H7 (cell line): Measurements from ENCODE around the gene PTPRZ1. TPM values are rescaled to one million over a fixed set of nuclear protein-coding genes. Genes with fewer than 3 reads are reported as not detected.

ENCODE experiments used
- DNase-seq: peaks from one replicate; pipeline ENCODE4 v3.0.0; 2012
- H3K27me3 ChIP-seq: 2 replicates; pipeline ENCODE4 v1.6.0; 2011; ENCODE audit warnings: mild to moderate bottlenecking, low read length; ENCODE audit not compliant: control insufficient read depth, insufficient read depth
- H3K36me3 ChIP-seq: replicated peaks from 2 replicates; pipeline ENCODE4 v1.5.1; 2011; ENCODE audit warnings: low read length; ENCODE audit not compliant: control insufficient read depth, insufficient read depth
- H3K4me3 ChIP-seq: 2 replicates; pipeline ENCODE4 v1.5.1; 2011; ENCODE audit warnings: low read depth, mild to moderate bottlenecking, control low read depth, low read length, moderate library complexity; ENCODE audit not compliant: insufficient read depth
- total RNA-seq: library from RNA; depleted of rRNA; stranded (reverse); fragments of >200 nt; shearing (Covaris generic); gene quantifications from 2 replicates; pipeline ENCODE4 v1.2.3, GENCODE V29; 2014

PTPRZ1 gene
- total RNA-seq, 1 experiment from 2014 or later = 49.9 TPM

DNA sequence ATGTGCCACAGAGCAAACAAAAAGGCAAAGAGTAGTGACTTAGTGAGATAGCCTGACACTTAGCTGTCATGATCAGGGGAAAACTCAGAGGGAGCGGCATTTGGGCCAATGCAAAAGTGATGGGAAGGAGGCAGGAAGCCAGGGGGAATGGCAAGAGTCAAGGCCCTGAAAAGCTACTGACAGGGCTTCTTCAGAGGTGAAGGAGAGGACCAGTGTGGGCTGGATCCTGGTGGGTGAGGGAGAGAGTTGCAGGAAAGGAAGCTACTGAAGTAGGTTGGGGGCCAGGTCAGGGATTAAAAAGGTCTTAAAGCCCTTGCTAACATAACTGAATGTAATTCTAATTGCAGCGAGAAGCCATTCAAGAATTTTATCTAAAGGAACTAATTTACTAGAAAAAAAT lies 154.1 kb downstream of the PTPRZ1 start:
- H3K4me3 ChIP-seq = no peak overlapping the region
- no peak for DNase-seq

DNA sequence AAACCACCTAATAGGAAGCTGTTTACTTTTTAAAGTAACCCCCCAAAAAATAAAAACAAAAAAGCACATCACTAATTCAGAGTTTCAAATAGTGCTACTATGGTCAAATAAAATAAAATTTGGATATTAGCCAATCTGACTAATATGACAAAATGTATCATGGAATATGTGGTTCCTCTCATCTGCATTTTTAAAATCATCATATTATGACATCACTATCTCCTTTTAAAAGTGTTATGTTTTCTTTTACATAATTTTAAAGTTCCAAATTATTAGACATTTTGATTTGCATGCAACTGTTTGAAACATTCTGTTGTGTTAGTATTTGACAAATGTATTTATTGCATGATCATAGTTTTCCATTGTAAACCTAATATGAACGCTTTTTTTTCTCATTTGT lies 160.7 kb downstream of the PTPRZ1 start:
- Histone ChIP-seq H3K4me3 (no peak overlapping the region), H3K36me3 (peaks cover 3% of the 10 kb centered on the region; the same call in 1 of the 2 replicates), H3K27me3 (no peaks in the 10 kb centered on the region)
- DNase-seq = no peak

More for the DNA sequence above, 154.1 kb downstream of the PTPRZ1 start:
- no peaks in the 10 kb centered on the region; the same call in 1 of the 2 replicates for H3K36me3 ChIP-seq
- H3K27me3 ChIP-seq = no peaks in the 10 kb centered on the region

DNA sequence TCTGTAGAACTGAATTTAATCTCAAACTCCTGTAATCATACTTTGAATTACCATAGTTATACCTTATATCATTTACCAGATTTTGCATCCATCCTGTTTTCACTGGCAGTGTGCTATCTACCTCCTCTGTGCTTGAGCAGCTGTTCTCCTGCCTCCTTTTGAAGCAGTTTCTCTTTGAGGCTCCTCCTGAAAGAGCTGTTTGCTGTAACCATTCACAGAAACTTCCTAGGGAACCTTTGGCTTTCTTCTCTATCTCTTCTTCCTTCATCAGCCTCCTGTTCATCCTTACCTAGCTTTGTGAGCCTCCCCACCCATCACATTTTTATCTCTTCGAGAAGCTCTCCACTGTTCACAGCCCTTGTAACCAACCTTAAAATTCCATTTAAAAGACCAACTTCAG lies 162.9 kb downstream of the PTPRZ1 start:
- Histone ChIP-seq H3K4me3 (no peak overlapping the region), H3K36me3 (peaks cover 10% of the 10 kb centered on the region), H3K27me3 (no peaks in the 10 kb centered on the region)
- DNase-seq = no peak

DNA sequence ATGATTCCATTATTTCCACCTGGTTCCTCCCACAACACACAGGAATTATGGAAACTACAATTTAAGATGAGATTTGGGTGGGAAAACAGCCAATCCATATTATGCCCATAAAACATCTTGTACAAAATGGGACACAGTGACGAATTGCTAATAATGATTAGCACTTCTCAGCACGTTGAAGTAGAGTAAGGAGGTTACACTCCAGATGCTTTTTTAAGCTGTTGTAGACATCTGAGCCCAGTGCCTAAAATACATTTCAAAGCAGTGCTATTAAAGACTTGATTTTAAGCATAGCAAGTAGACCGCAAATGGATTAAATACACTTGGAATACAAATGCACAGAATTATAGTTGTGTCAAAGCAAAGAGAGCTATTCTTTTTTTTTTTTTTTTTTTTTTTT lies 165.2 kb downstream of the PTPRZ1 start:
- peaks cover 17% of the 10 kb centered on the region for H3K36me3 ChIP-seq
- no peaks in the 10 kb centered on the region for H3K27me3 ChIP-seq
- no peak for DNase-seq
- H3K4me3 ChIP-seq = no peak overlapping the region

DNA sequence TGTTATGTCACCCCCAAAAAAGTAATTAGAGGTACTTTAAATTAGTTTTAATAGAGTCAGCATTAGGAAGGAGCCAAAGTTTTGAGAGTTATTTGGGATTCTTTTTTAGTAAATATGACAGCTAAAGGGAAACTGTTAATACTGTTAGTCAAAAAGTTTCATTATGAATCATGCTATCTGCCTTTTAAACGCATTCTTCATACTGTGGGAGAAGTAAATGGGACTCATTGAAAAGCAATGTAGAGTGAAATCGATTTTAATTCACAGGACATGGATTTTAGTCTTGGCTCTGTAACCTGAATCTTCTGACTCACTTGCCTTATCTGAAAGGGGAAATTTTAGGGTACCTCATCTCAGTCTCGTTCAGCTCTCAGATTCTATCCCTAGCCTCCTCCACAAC lies 165.9 kb downstream of the PTPRZ1 start:
- no peak for DNase-seq
- peaks cover 17% of the 10 kb centered on the region for H3K36me3 ChIP-seq

DNA sequence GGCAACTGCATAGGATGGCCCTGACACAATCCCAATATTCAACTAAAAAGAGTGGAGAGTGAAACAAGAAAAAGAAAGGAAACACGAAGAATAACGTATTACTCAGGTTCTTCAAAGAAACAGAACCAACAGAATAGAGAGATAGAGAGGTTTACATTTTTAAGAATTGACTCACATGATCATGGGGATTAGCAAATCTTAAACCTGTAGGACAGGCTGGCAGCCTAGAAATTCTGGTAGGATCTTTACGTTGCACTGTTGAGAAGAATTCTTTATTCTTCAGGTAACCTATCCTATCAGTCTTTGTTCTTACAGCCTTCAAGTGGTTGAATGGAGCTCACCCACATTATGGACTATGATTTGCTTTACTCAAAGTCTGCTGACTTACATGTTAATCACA lies 167.2 kb downstream of the PTPRZ1 start:
- no peaks in the 10 kb centered on the region for H3K27me3 ChIP-seq
- H3K4me3 ChIP-seq = no peak overlapping the region
- peaks cover 23% of the 10 kb centered on the region for H3K36me3 ChIP-seq
- no peak for DNase-seq

More for the DNA sequence above, 165.9 kb downstream of the PTPRZ1 start:
- H3K4me3 ChIP-seq = no peak overlapping the region
- H3K27me3 ChIP-seq = no peaks in the 10 kb centered on the region

DNA sequence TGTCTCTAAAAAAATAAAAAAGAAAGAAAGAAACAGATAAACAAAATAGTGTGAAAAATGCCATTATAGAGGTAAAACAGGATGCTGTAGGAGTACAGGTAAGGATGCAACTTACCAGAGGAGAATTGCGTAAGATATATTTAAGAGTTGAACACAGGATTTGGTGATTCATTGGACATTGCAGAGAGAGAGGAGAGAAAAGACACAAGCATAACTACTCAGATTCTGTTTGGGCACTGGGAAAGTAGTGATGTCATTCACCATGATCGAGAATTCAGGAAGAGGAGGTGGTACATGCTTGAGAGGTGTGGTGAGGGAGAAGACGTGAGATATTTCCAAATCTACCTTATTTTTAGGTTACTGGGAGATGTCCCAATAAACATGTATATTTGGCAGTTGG lies 173.4 kb downstream of the PTPRZ1 start:
- Histone ChIP-seq H3K36me3 (peaks cover 11% of the 10 kb centered on the region), H3K4me3 (no peak overlapping the region), H3K27me3 (no peaks in the 10 kb centered on the region)
- no peak for DNase-seq

DNA sequence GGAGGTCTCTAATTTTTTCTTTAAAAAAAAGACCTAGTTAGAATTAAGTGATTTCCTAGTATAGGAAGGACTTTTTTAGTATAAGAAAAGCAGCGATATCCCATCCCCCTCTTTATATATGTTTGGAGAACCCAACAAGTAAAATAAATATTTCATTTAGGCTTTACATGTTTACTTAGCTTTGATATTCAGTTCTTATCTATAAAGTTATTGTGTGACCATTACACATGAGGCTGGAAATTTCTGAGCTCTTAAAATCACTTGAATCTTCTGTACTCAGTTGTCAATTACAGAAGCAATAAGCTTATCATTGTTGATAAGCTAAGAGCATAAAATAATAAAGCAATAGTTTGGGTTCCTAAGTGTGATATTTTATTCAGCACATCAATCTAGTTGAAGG lies 181.4 kb downstream of the PTPRZ1 start:
- DNase-seq = no peak
- no peaks in the 10 kb centered on the region for H3K27me3 ChIP-seq
- no peak overlapping the region for H3K4me3 ChIP-seq
- H3K36me3 ChIP-seq = peaks cover 14% of the 10 kb centered on the region

DNA sequence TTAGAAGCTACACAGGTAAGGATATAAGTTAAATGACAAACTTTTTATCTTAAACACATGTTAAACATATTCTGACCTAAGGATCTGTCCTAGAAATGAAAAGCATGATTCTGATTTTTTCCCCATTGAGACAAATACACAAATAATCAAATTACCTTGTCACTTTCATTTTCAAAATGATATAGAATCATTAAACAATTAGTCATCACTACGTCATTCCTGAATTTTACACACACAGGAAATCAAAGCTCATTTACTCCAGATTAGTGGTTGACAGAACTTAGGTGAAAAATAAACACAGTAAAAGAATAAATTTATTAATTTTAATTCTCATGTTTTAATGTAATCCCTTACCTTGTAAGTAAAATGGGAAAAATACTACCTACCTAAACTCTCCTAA lies 182.1 kb downstream of the PTPRZ1 start:
- Histone ChIP-seq H3K36me3 (peaks cover 16% of the 10 kb centered on the region), H3K27me3 (no peaks in the 10 kb centered on the region), H3K4me3 (no peak overlapping the region)
- DNase-seq = no peak

DNA sequence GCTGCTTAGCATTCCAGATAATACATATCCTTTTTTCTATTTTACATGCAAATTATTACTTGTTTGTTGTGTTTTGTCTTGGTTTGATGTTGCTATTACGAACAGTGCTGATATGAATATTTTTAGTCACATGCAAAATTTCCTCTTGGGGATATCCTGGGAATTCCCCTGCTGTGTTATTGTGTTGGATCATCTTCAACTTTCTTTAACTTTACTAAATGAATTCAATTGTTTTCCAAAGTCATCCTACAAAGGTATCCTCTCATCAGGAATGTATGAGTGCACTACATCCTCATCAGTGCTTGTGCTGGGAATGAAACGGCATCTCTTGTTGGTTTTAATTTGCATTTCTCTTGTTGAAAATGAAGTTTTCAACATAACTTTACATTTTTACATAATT lies 184.0 kb downstream of the PTPRZ1 start:
- H3K4me3 ChIP-seq = no peak overlapping the region
- H3K36me3 ChIP-seq = peaks cover 13% of the 10 kb centered on the region
- DNase-seq = no peak
- no peaks in the 10 kb centered on the region for H3K27me3 ChIP-seq

DNA sequence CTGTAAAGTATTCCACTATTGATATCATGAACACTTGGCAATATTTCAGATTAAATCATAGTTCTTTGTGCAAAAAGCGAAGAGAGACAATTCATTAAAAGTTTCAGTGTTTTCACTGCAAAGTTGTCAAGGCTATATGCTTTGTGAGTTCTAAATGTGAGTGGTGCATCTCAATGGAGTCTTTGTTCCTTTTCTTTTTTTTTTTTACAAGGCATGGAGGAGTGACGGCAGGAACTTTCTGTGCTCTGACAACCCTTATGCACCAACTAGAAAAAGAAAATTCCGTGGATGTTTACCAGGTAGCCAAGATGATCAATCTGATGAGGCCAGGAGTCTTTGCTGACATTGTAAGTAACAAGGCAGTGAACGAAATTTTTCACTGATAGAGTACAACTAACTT lies 186.6 kb downstream of the PTPRZ1 start:
- H3K36me3 ChIP-seq = peaks cover 3% of the 10 kb centered on the region
- no peak overlapping the region for H3K4me3 ChIP-seq
- no peaks in the 10 kb centered on the region for H3K27me3 ChIP-seq
- no peak for DNase-seq

DNA sequence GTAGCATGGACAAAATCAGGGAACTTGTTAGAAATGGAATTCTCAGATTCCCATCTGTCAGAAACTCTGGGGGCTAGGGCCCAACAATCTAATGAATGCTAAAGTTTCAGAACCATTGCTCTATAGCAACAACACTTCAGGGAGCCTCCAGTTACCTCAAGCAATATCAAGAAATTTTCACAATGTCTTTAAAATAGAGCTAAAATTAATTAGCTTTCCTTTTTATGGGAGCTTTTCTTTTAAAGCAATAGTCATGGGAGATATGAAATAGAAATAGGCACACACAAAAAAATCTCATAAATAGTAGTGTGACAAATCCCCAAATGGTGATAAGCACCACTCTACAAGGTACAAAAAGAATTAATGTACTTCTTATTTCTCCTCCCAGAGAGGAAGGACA lies 190.2 kb downstream of the PTPRZ1 start:
- Histone ChIP-seq H3K27me3 (no peaks in the 10 kb centered on the region), H3K4me3 (no peak overlapping the region), H3K36me3 (peaks cover 3% of the 10 kb centered on the region)
- no peak for DNase-seq

DNA sequence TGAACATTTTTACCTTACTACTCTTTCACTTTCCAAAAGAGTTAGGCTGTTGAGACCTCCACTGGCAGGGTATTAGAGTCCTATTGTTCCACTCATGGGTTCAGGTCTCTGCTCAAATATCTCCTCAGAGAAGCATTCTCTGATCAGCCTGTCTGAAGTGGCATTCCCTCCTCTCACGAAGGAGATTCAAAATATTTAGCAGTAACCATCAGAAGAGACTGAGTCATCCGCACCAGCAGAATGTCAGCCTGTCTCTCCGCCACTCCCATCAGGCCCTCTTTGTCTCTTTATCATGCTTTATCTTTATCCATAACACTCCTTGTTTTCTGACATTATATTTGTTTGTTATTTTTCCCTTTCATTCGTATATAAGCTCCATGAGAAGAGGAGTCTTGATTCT lies 192.0 kb downstream of the PTPRZ1 start:
- DNase-seq = no peak
- Histone ChIP-seq H3K27me3 (no peaks in the 10 kb centered on the region), H3K36me3 (peaks cover 2% of the 10 kb centered on the region), H3K4me3 (no peak overlapping the region)

DNA sequence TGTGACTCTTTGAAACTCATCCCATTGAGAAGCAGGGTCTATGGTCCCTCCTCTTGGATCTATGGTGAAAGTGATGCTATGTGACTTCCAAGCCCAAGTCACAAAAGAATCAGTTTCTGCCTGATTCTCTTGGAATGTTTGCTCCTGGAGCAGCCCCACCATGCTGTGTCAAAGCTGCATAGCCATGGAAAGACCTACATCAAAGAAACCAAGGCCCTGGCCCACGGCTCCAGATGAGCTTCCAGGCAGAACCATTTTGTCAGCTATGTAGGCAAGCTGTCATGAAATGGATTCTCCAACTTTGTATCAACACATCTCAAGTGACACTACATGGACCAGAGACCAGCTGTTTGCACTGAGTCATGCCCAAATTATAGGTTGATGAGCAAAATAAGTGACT lies 194.1 kb downstream of the PTPRZ1 start:
- DNase-seq = no peak
- H3K4me3 ChIP-seq = no peak overlapping the region
- H3K36me3 ChIP-seq = no peaks in the 10 kb centered on the region
- H3K27me3 ChIP-seq = no peaks in the 10 kb centered on the region

DNA sequence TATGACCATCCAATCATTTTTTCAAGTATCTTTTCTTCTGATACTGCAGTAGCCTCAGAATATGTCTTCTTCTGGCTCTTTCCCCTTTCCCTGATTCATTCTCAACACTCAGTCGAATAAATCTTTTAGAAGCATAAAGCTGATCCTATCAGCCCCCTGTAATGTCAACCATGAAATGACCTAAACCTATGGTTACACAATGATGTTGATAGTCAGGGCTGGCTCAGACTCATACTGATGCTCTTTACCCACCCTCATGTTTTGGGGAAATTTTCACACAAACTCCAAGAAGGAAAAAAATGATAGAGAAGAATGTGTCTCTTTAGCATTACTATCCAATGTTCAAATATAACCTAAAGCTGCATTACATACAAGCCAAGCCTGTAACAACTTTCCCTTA lies 195.1 kb downstream of the PTPRZ1 start:
- Histone ChIP-seq H3K4me3 (no peak overlapping the region), H3K36me3 (no peaks in the 10 kb centered on the region), H3K27me3 (no peaks in the 10 kb centered on the region)
- DNase-seq = no peak

DNA sequence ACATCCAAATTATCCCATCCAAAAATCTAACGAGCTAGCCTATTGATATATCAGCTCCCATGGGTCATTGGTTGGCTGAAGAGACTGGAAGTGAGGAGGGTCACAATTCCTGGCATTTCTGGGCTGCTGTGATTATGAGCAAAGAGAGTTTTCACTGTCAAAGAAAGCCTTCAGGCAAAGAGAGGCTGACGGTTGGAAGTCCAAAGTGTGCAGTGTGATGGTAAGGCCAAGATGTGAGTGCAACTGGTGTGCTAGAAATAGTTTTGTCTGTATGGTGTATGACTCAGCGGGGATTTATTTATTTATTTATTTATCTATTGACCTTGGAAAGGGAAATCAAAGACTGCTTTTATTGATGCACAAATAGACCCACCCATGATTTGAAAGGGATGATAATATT lies 196.0 kb downstream of the PTPRZ1 start:
- Histone ChIP-seq H3K36me3 (no peaks in the 10 kb centered on the region), H3K27me3 (no peaks in the 10 kb centered on the region), H3K4me3 (no peak overlapping the region)
- DNase-seq = no peak
